NK-92 (cell line): Measurements from ENCODE around the gene CMTM6.
"Not testable (repeated sequence)": the region's sequence is repeated elsewhere in the genome, so short reads cannot be mapped to it uniquely, and the experiment has no call there.

Source experiments
- DNase-seq: peaks from one replicate; lab custom pipeline; 2025; ENCODE audit not compliant: unreplicated experiment; lab: John Stamatoyannopoulos, UW

The CMTM6 gene

DNA sequence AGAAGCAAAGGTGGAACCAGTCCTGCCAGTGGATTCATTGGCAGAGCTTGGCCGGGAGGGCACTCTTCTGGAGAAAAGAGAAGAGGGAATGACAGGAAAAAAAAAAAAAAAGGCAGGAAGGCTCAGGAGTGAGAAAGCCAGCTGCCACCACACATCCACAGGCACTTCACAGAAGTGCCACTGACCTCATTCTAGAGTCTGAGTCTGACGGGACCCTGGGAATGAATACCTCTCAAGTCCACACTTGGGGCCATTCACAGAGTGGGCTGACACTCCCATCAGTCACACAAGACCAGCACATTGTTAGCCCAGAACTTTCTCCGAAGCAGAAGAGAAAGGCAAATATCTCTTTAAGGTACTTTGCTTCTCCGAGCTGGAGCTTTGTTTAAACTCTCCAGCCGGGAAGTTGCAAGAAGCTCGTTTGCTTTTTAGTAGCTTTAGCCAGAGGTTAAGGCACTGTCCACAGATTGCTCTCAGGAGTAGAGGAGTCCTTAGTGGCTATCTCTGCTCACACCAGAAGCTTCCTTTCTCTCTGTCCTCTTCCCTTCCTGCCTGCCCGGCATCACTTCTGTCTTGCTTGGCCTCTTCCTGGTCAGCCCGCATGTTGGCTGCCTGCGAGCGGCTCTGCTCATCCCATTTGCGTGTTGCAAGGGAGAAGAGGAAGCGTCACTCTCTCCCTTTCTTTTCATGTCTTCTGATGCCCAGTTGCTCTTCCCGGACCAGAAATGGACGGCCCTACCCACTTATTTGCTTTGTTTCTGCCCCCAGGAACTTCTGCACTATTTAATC is 53.8 kb downstream of the CMTM6 start:
- no peak for DNase-seq

DNA sequence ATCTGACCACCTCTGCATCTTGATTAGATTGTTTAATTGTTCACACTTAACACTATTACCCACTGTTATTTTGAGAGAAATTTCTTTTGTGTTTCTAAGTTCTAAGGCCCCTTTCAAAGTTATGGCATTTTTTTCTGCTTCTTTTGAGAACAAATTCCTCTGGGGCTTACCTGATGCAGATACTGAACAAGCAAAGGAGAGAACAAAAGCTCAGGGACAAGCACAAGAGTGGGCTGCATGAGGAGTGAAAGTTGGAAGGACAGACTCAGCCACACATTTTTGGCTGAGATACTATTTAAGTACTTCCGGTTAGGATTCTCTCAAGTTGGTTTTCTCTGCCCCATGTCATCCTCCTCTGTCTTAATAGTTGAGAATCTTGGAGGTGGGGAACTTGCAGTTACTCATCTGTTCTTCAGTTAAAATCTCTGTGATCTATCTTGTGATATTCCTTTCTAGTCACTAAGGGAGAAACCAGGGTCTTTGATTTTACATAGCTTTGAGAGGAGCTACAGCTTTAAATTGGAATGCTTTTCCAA is 54.7 kb downstream of the CMTM6 start:
- no peak for DNase-seq

DNA sequence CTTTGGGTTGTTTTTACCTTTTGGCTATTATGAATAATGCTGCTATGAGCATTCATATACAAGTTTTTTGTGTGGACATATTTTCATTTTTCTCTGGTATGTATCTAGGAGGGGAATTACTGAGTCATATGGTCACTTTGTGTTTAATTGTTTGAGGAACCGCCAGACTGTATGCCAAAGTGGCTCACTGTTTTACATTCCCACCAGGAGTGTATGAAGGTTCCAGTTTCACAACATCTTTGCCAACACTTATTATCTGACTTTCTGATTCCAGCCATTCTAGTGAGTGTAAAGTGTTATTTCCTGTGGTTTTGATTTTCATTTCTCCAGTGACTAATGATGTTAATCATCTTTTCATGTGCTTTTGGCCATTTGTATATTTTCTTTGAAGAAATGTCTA is 59.2 kb downstream of the CMTM6 start:
- DNase-seq = no peak

DNA sequence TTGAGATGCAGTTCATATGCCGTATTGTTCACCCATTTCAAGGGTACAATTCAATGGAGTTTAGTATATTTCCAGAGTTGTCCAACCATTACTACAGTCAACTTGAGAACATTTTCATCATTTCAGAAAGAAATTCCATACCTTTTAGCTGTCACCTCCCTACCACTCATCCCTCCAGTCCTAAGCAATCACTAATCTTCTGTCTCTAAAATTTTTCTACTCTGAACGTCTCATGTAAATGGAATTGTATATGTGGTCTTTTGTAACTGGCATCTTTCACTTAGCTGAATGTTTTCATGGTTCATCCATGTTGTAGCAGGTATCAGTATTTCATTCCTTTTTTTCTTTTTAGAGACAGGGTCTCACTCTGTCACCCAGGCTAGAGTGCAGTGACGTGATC is 59.9 kb downstream of the CMTM6 start:
- no peak for DNase-seq

DNA sequence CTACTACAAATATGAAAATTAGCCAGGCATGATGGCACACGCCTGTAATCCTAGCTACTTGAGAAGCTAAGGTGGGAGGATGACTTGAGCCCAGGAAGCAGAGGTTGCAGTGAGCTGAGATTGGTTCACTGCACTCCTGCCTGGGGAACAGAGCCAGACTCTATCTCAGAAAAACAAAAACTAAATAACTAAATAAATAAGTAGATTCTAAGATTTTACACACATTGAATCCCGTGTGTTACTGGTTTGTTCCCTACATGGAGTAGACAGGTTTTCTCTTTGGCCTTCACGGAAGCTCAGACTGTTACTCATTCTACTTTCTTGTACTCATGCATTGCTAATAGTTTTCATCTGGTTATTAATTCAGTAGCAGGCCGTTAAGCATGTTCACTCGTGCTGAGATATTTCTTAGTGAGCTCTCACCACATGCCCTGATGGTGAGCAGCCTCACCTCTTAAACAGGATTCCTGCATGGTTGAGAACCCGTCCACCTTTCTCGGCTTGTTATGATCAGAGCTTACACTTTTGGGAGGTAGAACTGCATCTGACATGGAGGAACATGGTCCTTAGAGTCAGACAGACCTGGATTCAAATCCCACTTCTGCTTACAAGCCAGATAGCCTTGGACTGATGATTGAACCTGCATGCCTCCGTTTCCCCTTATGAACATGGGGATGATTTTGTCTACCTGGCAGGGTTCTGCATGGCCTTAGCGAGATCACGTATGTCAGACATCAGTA is 61.9 kb downstream of the CMTM6 start:
- no peak for DNase-seq

DNA sequence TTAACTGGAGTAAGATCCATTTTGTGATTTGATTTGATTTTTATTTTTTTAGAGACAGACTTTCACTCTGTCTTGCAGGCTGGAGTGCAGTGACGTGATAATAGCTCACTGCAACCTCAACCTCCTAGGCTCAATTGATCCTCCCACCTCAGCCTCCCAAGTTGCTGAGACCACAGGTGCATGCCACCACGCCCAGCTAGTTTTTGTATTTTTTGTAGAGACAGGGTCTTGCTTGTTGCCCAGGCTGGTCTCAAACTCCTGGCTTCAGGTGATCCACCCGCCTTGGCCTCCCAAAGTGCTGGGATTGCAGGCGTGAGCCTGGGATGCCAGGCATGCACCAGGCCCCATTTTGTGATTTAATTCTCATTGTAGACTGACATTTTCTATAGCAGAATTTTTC is 63.2 kb downstream of the CMTM6 start:
- DNase-seq = not testable (repeated sequence)

DNA sequence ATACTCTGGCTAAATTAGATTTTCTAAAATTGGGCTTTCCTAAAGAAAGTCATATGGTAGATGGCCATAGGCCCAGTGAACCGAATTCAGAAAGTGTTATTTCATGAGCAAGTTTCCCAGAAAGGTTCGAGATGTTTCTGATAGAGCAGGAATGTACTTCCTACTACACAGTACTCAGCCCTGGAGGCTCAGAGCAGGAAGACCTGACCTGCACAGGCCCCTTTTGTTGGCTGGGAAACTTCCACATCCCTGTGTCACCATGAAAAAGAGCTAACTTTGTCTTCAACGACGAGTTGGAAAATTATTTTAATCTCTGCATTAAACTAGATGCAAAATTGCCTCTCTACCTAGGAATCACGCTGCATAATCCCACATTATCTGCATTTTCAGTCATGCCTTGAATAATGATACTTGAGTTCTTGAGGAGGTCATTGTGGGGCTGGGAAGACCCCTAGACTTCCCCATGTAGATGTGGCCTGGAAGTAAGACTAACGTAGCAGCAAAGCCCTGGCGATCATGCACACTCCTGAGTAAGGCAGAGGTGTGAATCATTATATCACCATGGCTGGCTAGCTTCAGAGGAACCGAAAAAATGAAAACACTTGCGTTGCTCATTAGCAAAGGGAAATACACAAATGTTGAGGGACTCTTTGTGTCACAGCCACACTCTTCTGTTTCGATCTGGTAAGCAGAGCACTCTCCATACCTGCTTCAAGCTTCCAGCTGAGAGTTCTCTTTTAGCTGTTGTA is 63.9 kb downstream of the CMTM6 start:
- DNase-seq = no peak

DNA sequence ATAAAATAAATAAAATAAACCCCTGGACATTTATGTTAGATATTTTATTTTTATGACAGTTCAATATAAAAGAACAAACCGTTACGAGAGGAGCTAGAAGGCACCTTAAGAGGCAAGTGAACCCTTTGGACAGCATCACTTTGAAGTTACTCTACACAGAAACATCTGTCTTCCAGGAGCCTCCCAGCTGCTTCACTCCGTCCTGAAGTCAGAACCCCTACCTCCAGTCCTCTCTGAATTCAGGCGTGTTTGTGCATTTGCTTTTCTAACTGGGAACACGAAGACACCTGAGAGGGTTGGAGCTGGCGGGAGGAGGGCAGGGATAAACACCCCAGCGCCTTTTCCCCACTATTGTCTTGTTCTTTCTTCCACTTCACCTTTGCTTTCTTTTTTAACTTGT is 64.8 kb downstream of the CMTM6 start:
- DNase-seq = no peak

DNA sequence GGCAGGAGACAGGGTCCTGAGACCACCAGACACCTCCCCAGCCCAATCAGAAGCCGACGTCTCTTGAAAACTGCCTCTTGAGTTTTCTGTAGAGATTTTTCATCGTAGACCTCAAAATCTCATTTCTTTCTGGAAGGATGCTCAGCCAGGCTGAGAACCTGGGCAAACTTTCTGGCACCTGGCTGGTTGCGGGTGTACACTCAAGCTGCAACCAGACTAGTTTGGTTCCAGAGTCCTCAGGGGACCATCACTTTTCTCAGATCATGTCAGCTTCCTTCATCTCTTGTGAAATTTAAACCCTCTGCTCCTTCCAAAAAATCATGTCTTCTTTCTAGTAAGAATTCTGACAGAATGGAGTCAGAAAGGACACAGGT is 65.8 kb downstream of the CMTM6 start:
- no peak for DNase-seq

DNA sequence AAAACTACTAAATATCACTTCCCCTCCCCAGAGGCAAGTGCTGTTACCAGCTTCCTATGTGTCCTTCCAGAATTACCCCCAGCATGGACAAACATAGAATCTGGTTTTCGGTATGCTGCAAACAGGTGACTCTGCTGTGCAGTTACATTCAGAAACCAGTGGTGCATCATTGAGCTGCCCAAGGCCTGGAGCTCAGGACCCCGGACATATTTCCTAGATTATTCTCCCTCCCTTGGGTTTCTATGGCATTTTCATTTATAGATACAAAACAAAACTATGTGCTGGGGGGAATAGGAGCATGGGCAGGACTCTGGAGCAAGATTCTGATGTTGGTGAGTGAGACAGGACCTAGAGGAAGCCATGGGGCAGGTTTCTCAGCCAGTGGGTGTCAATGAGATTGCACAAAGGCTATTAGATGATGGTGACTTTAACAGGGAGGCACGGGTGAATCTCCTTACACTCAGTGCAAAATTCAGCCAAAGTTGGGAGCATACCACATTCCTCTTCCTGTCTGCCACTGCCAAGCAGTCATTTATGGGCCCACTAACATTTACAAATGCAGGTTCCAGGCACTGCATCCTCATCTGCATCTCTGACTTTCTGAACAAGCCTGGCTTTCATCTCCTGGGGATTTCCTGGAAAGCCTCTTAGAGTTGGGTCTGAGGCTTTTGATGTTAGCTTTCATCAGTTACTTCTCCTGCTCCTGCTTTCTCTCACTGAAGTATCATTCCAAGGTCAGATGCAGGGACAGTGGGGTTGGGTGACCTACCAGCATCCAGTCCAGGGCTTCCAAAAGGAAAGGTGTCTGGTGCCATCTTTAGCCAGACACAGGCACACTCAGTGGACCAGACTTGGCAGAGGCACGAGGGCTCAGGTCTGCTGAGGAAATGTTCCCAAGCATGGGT is 66.5 kb downstream of the CMTM6 start:
- no peak for DNase-seq

DNA sequence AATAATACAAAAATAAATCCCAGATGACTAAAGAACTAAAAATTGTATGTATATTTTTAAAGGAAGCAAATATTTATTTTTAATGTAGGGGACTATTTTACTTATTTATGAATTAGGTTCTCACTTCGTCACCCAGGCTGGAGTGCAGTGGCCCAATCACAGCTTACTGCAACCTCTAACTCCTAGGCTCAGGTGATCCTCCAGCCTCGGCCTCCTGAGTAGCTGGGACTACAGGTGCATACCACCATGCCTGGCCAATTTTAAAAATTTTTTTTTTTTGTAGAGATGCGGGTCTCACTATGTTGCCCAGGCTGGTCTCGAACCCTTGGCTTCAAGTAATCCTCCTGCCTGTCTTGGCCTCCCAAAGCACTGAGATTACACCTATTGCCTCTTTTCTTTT is 68.4 kb downstream of the CMTM6 start:
- DNase-seq = no peak

DNA sequence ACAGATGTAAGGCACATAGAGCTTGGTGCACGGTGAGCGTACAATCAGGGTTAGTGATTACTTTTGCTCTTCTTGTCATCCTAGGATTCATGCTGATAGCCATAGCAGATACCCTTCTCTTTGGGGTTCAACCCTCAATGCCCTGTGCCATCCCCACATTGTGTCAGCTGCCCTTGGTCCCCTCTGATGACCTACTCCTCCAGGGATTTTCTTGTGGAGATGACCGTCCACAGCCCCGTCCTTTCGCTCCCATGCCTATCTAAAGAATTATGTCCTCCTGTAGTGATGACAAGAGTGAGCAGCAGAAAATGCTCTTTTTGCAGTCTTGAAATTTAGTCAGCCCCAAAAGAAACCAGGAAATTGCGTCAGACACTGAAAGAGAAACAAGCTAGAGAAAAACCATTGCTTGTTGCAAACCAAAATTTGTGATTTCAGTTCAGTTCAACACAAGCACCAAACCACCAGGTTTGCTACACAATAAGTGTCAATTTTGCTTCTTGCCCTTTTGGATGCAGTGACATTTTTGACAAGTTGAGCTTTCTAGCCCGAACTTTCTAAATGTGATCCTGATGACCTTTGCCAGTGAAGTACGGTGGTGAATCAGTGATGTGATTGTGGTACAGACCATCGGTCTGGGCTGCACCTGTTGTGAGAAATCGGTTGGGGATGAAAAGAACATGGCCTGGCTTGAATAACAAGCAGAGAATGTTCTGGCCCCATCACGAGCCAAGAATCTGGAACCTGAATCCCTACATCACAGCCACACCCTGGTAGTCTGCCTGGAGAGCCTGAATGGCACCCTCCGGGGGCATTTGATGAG is 69.7 kb downstream of the CMTM6 start:
- no peak for DNase-seq

DNA sequence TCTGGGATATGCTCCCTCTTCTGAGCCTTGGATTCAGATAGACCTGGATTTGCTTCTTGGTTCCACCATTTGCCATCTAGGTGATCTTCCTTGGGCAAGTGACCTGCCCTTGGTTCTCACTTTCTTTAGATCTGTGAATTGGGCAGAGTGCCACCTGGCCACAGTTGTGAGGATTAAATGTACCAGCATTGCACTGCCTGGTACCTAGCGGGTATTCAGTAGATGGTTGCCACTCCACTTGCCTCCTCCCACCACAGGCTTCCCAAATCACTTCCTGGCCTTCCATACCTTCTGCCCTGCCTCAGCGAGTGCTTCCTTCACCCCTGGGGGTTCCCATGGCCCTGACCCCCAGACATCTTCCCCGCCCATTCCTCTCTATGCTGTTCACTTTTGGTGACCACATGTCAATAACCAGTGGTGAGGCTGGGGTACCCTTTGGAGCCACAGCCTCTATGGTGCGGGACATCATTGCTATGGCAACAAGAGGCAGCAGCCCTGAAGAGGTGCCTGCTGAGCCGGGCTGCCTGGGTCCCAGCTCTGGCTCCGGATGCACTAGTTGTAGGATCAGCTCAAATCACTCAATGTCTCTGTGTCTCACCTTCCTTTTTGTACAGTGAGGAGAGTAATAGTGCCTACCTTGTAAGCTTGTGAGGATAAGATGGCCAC is 70.5 kb downstream of the CMTM6 start:
- no peak for DNase-seq

DNA sequence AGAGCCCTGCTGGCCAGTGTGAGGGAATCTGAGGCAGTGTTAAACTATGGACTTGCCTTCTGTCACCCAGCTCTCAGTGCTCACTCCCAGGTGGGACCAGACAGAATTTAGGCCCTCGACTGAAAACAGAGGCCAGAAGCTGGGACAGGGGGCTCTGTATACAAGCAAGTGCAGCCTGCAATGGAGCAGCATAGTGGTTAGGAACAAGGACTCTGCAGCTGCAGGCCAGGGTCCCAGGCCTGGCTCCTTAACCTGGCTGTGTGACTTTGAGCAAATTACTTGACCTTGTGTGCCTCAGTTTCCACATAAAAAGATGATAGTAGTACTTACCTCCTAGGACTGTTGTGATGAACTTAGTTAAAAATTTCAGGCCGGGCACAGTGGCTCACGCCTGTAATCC is 71.2 kb downstream of the CMTM6 start:
- DNase-seq = no peak
